HuH-7 (cell line): ENCODE measurements around the gene METTL15.
A peak's percentile ranks its signal among the peaks of the same experiment; 100 is the strongest.
"Not testable (repeated sequence)": the region's sequence is repeated elsewhere in the genome, so short reads cannot be mapped to it uniquely, and the experiment has no call there.

ENCODE experiments used
- DNase-seq: peaks from one replicate; pipeline ENCODE4 v3.0.0; 2011; ENCODE audit warnings: low spot score

Gene METTL15

DNA sequence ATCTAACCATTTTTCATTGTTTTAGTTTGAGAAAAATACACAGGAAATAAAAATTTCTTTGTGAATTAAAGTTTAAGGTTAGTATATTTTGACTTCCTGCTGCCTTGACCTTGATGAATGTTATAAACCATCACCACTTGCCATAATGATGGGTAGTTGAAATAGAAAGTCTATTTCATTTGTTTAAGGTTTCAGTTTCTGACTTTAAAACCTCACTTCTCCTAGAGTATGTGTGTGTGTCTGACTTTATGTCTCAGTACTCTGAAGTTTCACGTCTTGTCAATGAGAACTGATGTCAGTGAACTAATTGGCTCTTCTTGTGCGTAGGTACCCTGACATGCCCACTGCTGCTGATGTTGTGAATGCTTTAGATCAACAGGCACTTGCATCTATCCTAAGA is 188.2 kb downstream of the METTL15 start:
- DNase-seq: no peak

DNA sequence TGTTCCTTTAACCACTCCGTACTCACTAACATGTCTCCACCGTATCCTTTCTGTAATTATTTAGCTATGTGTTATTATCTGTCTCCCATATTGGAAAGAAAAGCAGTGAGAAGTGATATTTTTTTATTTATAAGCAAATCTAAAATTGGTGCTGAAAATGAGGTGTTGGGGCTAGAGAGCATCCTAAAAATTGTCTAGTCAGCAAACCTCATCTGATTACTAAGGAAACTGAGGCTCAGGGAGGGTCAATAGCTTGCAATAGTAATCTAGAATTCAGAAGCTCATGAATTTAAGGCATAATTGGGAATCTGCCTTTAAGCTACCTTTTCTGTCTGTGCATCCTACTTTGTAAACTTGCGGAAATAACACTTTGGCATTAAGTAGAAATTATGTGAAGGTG is 190.0 kb downstream of the METTL15 start:
- no peak for DNase-seq

DNA sequence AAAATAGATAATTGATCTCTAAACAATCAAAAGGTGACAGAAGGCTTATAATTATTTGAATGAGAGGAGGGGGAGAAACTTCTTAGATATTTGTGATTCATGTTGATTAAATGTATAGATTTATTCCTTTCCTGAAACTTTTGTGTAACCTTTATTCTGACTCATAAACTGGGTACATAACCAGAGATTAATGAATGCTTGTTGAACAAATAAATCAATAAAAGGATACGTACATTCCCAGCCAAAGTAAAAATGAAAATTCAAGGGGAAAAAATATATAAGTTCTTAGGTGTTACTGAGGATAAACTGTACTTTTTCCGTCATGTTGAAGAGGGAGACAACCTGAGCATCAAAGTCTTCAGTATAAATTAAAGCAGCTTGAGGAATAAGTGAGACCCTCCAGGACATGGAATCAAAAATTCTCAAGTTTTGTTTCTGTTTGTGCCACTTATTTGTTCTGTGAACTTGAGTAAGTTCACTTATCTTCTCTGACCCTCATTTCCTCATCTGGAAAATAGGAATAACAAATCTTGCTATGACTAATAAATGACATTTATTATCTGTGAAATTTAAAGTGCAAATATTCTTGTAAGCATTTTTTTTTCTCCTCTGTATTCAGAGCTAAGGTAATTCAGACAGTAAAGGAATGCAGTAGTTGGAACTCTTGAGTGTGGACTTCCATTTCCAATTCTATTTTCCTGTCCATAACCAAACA is 195.4 kb downstream of the METTL15 start:
- DNase-seq: no peak

- no peak for DNase-seq
Observed at GRCh38 chr11:28315440-28315839, 207.3 kb downstream of the METTL15 start.

- no peak for DNase-seq
Observed at GRCh38 chr11:28318871-28319270, 210.7 kb downstream of the METTL15 start.

GRCh38 chr11:28323621-28324020 is 215.4 kb downstream of the METTL15 start:
- DNase-seq: no peak

DNA sequence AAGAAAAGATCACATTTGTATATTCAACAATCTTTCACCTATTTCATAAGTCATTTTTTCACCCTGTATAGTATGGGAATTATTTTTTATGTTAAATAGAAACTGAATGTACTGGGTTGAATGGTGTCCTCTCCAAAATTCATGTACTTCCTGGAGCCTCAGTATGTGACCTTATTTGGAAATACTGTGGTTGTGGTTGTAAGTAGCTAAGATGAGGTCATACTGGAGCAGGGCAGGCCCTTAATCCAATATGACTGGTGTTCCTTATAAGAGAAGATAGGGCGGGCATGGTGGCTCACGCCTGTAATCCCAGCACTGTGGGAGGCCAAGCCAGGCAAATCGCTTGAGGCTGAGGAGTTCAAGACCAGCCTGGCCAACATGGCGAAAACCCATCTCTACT is 224.2 kb downstream of the METTL15 start:
- not testable (repeated sequence) for DNase-seq

DNA sequence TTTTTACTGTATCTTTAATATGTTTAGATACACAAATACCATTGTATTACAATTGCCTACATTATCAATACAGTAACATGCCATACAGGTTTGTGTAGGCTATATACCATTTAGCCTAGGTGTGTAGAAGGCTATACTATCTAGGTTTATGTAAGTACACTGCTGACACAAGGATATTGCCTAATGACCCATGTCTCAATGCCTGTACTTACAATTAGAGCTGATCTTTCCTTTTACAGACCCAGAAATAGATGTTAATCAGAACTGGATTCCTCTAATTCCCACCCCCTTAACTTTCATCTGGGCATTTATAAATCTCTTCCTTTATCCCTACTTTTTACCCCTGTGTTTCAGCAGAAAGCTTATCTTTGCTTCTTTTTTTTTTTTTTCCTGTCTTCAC is 229.5 kb downstream of the METTL15 start:
- no peak for DNase-seq

DNA sequence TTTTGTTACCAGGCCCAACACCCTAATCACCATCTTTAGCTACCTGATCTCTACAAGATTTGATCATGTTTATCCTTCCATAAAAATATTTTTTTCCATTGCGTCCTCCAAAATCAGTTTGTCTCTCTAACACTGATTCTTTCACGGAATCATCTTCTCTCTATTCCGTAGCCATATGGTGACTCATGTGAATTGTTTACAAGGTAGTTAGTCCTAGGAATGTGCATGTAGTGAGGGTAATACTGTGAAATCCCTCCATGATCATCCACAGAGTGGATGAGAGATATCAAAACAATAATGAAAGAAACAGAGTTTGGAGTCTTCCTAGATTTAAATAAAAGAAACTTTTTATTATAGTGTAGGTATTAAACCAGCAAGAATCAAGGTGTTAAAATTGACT is 230.2 kb downstream of the METTL15 start:
- no peak for DNase-seq

DNA sequence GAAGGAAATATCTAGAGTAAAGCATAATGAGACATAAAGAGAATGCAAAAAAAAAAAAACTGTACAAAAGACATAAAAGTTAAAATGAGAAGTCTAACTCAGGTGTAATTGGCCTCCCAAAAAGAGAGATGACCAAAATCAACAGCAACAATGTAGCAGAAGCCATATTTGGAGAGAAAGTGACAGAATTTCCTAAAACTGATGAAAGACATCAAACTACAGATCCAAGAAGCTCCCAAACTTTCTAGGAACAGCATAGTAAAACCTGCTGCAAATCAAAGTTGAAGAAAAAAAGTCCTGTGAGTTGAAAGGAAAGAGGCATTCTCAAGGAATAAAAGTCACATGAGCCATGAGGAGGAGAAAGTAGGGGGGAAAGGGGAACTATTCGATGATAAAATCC is 231.3 kb downstream of the METTL15 start:
- no peak for DNase-seq

DNA sequence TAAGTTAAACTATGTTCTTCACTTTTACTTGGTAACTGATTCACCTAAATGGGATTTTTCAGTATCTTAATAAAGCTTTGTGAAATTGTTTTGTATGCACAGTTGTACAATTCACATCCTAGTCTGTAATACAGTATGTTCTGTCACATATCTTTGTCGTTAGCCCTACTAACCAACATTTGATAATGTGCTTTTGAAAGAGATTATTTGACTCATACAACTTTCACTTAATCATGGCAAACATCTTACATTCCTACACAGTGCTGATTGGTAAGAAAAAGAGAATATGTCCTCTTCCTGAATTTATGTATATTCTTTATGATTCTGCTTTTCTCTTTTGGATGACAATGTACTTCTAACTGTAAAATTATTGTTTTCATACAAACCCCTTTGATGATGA is 234.5 kb downstream of the METTL15 start:
- DNase-seq: no peak

- peak; percentile 7 for DNase-seq
Observed at GRCh38 chr11:28343304-28344233, 235.4 kb downstream of the METTL15 start.

GRCh38 chr11:28346209-28346608 is 238.0 kb downstream of the METTL15 start:
- no peak for DNase-seq

- no peak for DNase-seq
Observed at GRCh38 chr11:28346721-28347120, 238.5 kb downstream of the METTL15 start.

GRCh38 chr11:28347371-28347770 is 239.2 kb downstream of the METTL15 start:
- no peak for DNase-seq

DNA sequence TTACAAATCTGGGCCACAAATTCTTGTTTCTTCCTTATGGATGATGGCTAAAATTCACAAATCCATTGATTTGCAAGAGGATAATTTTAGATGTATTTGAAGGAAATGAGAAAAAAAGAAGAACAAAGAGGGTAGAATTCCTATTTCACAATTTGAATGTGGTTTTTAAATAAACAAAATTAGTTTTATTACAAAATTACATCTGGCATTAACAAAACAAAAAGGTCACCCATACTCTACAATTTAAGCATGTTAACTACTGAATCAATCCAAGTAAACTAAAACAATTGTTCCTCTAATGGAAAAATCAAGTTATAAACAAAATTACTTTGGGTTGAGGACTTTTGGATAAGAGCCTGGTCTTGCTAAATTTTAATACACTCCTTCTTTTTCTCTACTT is 242.0 kb downstream of the METTL15 start:
- DNase-seq: no peak

DNA sequence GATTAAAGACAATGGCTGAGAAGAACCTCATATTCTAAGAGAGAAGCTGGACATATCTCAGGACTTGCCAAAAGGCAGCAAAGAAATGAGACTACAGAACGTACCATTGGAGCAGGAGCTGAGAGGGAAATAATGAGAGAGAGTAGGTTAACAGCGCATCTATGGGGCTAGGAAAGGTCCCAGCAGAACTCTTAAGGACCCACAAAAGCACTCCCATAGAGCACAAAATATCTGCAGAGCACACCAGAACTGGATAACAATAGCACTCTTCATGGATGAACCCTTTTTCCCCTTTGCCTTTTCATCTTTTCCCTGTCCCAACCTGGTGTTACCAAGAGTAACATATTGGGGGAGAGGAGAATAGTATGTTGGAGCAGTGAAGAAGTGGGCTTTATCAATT is 245.8 kb downstream of the METTL15 start:
- DNase-seq: no peak

GRCh38 chr11:28366549-28367346 is 258.6 kb downstream of the METTL15 start:
- no peak for DNase-seq

- DNase-seq: not testable (repeated sequence)
Observed at GRCh38 chr11:28378095-28378494, 269.9 kb downstream of the METTL15 start.
